Tibial nerve (tissue), 4 donors: ENCODE results near the gene CBL.

Experiments
- EP300 ChIP-seq, 2 donors: sonication (generic); formaldehyde crosslinking; IDR thresholded peaks; one replicate each; pipeline ENCODE4 v1.6.1; 2017; ENCODE audit warnings: antibody characterized with exemption in 2 of 2, mild to moderate bottlenecking in 1 of 2
- POLR2A ChIP-seq, 2 donors: fragments of 450-650 bp; IDR thresholded peaks; one replicate each; pipeline ENCODE4 v1.6.1; 2017; ENCODE audit warnings: antibody characterized with exemption in 2 of 2, mild to moderate bottlenecking in 2 of 2, moderate library complexity in 2 of 2
- TF ChIP-seq, protein P1 (sequence below), 5 experiments: fragments of 200-600 bp in 3 of 5; fragments of 450-650 bp in 2 of 5; sonication (generic) in 3 of 5; IDR thresholded peaks; one replicate each; pipeline ENCODE4 v1.5.1; 2016 to 2019; ENCODE audit warnings: antibody characterized with exemption in 5 of 5, mild to moderate bottlenecking in 3 of 5, moderate library complexity in 2 of 5

DNA sequence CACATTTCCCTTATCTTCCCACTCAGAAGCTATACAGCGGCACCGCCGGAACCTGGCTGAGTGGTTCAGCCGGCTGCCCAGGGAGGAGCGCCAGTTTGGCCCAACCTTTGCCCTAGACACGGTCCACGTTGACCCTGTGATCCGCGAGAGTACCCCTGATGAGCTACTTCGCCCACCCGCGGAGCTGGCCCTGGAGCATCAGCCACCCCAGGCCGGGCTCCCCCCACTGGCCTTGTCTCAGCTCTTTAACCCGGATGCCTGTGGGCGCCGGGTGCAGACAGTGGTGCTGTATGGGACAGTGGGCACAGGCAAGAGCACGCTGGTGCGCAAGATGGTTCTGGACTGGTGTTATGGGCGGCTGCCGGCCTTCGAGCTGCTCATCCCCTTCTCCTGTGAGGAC lies 32.7 kb upstream of the CBL start:
- TF ChIP-seq POLR2A (IDR thresholded peaks at IDR 0.05) (no peak), EP300 (IDR thresholded peaks at IDR 0.05) (no peak)
- TF ChIP-seq, protein P1, sequence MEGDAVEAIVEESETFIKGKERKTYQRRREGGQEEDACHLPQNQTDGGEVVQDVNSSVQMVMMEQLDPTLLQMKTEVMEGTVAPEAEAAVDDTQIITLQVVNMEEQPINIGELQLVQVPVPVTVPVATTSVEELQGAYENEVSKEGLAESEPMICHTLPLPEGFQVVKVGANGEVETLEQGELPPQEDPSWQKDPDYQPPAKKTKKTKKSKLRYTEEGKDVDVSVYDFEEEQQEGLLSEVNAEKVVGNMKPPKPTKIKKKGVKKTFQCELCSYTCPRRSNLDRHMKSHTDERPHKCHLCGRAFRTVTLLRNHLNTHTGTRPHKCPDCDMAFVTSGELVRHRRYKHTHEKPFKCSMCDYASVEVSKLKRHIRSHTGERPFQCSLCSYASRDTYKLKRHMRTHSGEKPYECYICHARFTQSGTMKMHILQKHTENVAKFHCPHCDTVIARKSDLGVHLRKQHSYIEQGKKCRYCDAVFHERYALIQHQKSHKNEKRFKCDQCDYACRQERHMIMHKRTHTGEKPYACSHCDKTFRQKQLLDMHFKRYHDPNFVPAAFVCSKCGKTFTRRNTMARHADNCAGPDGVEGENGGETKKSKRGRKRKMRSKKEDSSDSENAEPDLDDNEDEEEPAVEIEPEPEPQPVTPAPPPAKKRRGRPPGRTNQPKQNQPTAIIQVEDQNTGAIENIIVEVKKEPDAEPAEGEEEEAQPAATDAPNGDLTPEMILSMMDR (IDR thresholded peaks at IDR 0.05) = no peak
